GM12878 (cell line): ENCODE results near the gene KLHL24. TPM values are rescaled to one million over a fixed set of nuclear protein-coding genes. Genes with fewer than 3 reads are reported as not detected.

ENCODE experiments used
- CHD4 ChIP-seq: fragments of 200-600 bp; sonication (generic); IDR thresholded peaks from 2 replicates; pipeline ENCODE4 v1.6.1; 2016; ENCODE audit warnings: mild to moderate bottlenecking
- HDAC6 ChIP-seq: fragments of 200-600 bp; sonication (generic); IDR thresholded peaks from one replicate; pipeline ENCODE4 v1.8.0; 2017; ENCODE audit warnings: antibody characterized with exemption; ENCODE audit not compliant: unreplicated experiment
- NFYA ChIP-seq: IDR thresholded peaks from 2 replicates; pipeline ENCODE4 v1.6.1; 2011; ENCODE audit warnings: low read depth, mild to moderate bottlenecking, low read length, improper control_type of control experiment, borderline replicate concordance
- TCF7 ChIP-seq: IDR thresholded peaks from 2 replicates; pipeline ENCODE4 v1.6.1; 2014; ENCODE audit warnings: antibody characterized with exemption, borderline replicate concordance
- ZBTB40 ChIP-seq: fragments of 450-650 bp; IDR thresholded peaks from 2 replicates; pipeline ENCODE4 v1.6.1; 2016; ENCODE audit warnings: mild to moderate bottlenecking, moderate library complexity, borderline replicate concordance
- ZNF217 ChIP-seq: fragments of 450-650 bp; IDR thresholded peaks from 2 replicates; pipeline ENCODE4 v1.6.1; 2017; ENCODE audit warnings: antibody characterized with exemption, mild to moderate bottlenecking
- polyA plus RNA-seq, 11 experiments: library from polyadenylated mRNA; depleted of rRNA in 4 of 11; unstranded in 6 of 11; stranded (reverse) in 5 of 11; fragments of >200 nt; fragmentation: Nextera tagmentation in 4 of 11; fragmentation: Illumina TruSeq in 1 of 11; extraction: Ambion mirVana in 4 of 11; extraction: Trizol in 1 of 11; gene quantifications; 1 replicate in 1 of 11; 2 replicates in 10 of 11; pipeline versions ENCODE4 v1.2.1 to v1.2.3, GENCODE V29; 2011 to 2016; ENCODE audit warnings: inconsistent platforms in 2 of 11, missing spikeins in 2 of 11, low read depth in 1 of 11
- total RNA-seq, 4 experiments: library from RNA; depleted of rRNA in 3 of 4; stranded (reverse); fragments of >200 nt in 3 of 4; fragmentation: Illumina TruSeq in 1 of 4; extraction: Trizol in 1 of 4; gene quantifications; 2 replicates each; pipeline versions ENCODE4 v1.2.1 to v1.2.3, GENCODE V29; 2013 to 2021
- TF ChIP-seq, protein P1 (sequence below): IDR thresholded peaks from 2 replicates; pipeline ENCODE4 v1.6.1; 2012; ENCODE audit warnings: improper control_type of control experiment, low read depth, low read length; ENCODE audit not compliant: insufficient replicate concordance
- TF ChIP-seq, protein P2 (sequence below): fragments of 450-650 bp; IDR thresholded peaks from 2 replicates; pipeline ENCODE4 v1.6.1; 2017; ENCODE audit warnings: low read depth, mild to moderate bottlenecking, moderate library complexity
- TF ChIP-seq, protein P3 (sequence below): fragments of 450-650 bp; IDR thresholded peaks from 2 replicates; pipeline ENCODE4 v1.6.1; 2017; ENCODE audit warnings: mild to moderate bottlenecking, moderate library complexity

The KLHL24 gene
- total and polyA plus RNA-seq, 10 of the 15 experiments (the other 5 are each of a cell fraction or from before 2014, with no cell fraction given): 0.91 to 24.3 (median 5.3) TPM

DNA sequence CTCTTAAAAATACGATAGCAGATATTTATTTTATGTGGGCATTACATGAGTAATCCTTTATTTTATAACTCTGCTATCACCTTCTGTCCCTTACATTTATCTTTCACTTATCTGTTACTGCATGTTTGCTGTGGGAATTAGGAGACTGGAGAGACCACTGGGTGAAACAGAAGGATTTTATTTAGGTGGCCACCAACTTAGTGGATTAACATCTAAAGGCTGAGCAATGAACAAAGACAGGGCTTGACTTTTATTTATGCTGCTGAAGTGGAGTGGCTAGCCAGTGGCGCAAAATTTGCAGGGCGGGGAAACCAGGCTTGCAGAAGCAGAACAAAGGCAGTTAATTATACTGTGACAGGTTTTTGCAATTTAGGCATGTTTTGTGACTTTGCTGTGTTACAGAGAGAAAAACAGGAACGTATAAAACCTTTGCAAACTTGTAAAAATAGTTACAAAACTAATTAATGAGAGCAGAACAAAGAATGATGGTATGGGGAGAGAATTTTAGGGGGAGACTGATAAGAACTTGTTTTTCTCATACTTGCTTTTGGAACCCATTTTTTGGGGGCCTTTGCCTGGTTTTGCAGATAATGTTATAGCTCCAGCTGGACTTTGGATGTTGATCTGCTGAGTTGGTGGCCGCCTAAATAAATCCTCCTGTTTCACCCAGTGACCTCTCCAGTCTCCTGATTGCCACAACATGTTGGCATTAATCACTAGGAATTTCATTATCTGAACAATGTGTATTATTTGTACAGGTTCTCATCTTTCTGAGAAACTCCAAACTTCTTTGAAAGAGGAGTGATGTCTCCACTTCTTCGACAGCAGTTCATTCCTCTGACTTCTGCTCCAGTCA, 18.0 kb downstream of the KLHL24 start (continued):
- TF ChIP-seq, protein P1, sequence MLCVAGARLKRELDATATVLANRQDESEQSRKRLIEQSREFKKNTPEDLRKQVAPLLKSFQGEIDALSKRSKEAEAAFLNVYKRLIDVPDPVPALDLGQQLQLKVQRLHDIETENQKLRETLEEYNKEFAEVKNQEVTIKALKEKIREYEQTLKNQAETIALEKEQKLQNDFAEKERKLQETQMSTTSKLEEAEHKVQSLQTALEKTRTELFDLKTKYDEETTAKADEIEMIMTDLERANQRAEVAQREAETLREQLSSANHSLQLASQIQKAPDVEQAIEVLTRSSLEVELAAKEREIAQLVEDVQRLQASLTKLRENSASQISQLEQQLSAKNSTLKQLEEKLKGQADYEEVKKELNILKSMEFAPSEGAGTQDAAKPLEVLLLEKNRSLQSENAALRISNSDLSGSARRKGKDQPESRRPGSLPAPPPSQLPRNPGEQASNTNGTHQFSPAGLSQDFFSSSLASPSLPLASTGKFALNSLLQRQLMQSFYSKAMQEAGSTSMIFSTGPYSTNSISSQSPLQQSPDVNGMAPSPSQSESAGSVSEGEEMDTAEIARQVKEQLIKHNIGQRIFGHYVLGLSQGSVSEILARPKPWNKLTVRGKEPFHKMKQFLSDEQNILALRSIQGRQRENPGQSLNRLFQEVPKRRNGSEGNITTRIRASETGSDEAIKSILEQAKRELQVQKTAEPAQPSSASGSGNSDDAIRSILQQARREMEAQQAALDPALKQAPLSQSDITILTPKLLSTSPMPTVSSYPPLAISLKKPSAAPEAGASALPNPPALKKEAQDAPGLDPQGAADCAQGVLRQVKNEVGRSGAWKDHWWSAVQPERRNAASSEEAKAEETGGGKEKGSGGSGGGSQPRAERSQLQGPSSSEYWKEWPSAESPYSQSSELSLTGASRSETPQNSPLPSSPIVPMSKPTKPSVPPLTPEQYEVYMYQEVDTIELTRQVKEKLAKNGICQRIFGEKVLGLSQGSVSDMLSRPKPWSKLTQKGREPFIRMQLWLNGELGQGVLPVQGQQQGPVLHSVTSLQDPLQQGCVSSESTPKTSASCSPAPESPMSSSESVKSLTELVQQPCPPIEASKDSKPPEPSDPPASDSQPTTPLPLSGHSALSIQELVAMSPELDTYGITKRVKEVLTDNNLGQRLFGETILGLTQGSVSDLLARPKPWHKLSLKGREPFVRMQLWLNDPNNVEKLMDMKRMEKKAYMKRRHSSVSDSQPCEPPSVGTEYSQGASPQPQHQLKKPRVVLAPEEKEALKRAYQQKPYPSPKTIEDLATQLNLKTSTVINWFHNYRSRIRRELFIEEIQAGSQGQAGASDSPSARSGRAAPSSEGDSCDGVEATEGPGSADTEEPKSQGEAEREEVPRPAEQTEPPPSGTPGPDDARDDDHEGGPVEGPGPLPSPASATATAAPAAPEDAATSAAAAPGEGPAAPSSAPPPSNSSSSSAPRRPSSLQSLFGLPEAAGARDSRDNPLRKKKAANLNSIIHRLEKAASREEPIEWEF: no peak
- TF ChIP-seq CHD4: no peak
- TF ChIP-seq ZNF217: peak; percentile 30; the same call in 1 of the 2 replicates
- TF ChIP-seq, protein P2, sequence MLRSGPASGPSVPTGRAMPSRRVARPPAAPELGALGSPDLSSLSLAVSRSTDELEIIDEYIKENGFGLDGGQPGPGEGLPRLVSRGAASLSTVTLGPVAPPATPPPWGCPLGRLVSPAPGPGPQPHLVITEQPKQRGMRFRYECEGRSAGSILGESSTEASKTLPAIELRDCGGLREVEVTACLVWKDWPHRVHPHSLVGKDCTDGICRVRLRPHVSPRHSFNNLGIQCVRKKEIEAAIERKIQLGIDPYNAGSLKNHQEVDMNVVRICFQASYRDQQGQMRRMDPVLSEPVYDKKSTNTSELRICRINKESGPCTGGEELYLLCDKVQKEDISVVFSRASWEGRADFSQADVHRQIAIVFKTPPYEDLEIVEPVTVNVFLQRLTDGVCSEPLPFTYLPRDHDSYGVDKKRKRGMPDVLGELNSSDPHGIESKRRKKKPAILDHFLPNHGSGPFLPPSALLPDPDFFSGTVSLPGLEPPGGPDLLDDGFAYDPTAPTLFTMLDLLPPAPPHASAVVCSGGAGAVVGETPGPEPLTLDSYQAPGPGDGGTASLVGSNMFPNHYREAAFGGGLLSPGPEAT: peak; percentile 61
- no peak for TF ChIP-seq NFYA
- TF ChIP-seq, protein P3, sequence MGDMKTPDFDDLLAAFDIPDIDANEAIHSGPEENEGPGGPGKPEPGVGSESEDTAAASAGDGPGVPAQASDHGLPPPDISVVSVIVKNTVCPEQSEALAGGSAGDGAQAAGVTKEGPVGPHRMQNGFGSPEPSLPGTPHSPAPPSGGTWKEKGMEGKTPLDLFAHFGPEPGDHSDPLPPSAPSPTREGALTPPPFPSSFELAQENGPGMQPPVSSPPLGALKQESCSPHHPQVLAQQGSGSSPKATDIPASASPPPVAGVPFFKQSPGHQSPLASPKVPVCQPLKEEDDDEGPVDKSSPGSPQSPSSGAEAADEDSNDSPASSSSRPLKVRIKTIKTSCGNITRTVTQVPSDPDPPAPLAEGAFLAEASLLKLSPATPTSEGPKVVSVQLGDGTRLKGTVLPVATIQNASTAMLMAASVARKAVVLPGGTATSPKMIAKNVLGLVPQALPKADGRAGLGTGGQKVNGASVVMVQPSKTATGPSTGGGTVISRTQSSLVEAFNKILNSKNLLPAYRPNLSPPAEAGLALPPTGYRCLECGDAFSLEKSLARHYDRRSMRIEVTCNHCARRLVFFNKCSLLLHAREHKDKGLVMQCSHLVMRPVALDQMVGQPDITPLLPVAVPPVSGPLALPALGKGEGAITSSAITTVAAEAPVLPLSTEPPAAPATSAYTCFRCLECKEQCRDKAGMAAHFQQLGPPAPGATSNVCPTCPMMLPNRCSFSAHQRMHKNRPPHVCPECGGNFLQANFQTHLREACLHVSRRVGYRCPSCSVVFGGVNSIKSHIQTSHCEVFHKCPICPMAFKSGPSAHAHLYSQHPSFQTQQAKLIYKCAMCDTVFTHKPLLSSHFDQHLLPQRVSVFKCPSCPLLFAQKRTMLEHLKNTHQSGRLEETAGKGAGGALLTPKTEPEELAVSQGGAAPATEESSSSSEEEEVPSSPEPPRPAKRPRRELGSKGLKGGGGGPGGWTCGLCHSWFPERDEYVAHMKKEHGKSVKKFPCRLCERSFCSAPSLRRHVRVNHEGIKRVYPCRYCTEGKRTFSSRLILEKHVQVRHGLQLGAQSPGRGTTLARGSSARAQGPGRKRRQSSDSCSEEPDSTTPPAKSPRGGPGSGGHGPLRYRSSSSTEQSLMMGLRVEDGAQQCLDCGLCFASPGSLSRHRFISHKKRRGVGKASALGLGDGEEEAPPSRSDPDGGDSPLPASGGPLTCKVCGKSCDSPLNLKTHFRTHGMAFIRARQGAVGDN: no peak
- TF ChIP-seq ZBTB40: no peak
- no peak for TF ChIP-seq HDAC6
- peak; percentile 41; the same call in 1 of the 2 replicates for TF ChIP-seq TCF7
